Lower leg skin (tissue), 3 donors: ENCODE data around the gene DISP3.

Experiments
- CTCF ChIP-seq, 3 donors: fragments of 450-650 bp; IDR thresholded peaks; one replicate each; pipeline ENCODE4 v1.5.1; 2016; ENCODE audit warnings: antibody characterized with exemption in 3 of 3, mild to moderate bottlenecking in 3 of 3, moderate library complexity in 2 of 3
- POLR2A ChIP-seq, 2 donors: fragments of 450-650 bp; IDR thresholded peaks; one replicate each; pipeline ENCODE4 v1.6.1; 2016 to 2017; ENCODE audit warnings: antibody characterized with exemption in 2 of 2, mild to moderate bottlenecking in 1 of 2, moderate library complexity in 1 of 2

GRCh38 chr1:11570821-11571380 lies 91.9 kb downstream of the DISP3 start:
- TF ChIP-seq POLR2A (IDR thresholded peaks at IDR 0.05): no peak
- TF ChIP-seq CTCF (IDR thresholded peaks at IDR 0.05): no peak
